GM06990 (cell line): Measurements from ENCODE around the gene C2CD2L.
A peak's percentile ranks its signal among the peaks of the same experiment; 100 is the strongest.

ENCODE experiments used
- DNase-seq: peaks from one replicate; pipeline ENCODE4 v3.0.0-alpha.2; 2011; ENCODE audit not compliant: insufficient read length; ENCODE audit errors: extremely low read depth
- H3K27me3 ChIP-seq: replicated peaks from 2 replicates; pipeline ENCODE4 v1.6.0; 2011; ENCODE audit warnings: low read length; ENCODE audit not compliant: control insufficient read depth, insufficient read depth
- H3K36me3 ChIP-seq: 2 replicates; pipeline ENCODE4 v1.5.1; 2011; ENCODE audit warnings: low read length; ENCODE audit not compliant: control insufficient read depth, insufficient read depth
- H3K4me3 ChIP-seq: replicated peaks from 2 replicates; pipeline ENCODE4 v1.5.1; 2011; ENCODE audit warnings: low read depth, mild to moderate bottlenecking, control low read depth, low read length
- CTCF ChIP-seq: IDR thresholded peaks from 2 replicates; pipeline ENCODE4 v1.5.1; 2011; ENCODE audit warnings: low read length, control low read depth, mild to moderate bottlenecking, inconsistent platforms; ENCODE audit not compliant: insufficient read depth, poor library complexity, severe bottlenecking

C2CD2L gene

GRCh38 chr11:119067371-119068222 is 39.5 kb upstream of the C2CD2L start, which contains the start of gene VPS11:
Gene VPS11, plus strand, starts transcription at chr11:119067818. Its CDS starts 6 bp downstream, at chr11:119067824.
- TF ChIP-seq CTCF: no peak
- DNase-seq: peak; percentile 97
- H3K4me3 ChIP-seq: peak within 1 kb of the TSS; percentile 99
- H3K36me3 ChIP-seq: peaks cover 5% of the 10 kb centered on the region
- no peaks in the 10 kb centered on the region for H3K27me3 ChIP-seq

- TF ChIP-seq CTCF: no peak
- Histone ChIP-seq H3K4me3 (no peak overlapping the region), H3K27me3 (no peaks in the 10 kb centered on the region), H3K36me3 (peaks cover 40% of the 10 kb centered on the region)
- DNase-seq: no peak
These were observed 29.3 kb upstream of the C2CD2L start for GRCh38 chr11:119077839-119078238.

DNA sequence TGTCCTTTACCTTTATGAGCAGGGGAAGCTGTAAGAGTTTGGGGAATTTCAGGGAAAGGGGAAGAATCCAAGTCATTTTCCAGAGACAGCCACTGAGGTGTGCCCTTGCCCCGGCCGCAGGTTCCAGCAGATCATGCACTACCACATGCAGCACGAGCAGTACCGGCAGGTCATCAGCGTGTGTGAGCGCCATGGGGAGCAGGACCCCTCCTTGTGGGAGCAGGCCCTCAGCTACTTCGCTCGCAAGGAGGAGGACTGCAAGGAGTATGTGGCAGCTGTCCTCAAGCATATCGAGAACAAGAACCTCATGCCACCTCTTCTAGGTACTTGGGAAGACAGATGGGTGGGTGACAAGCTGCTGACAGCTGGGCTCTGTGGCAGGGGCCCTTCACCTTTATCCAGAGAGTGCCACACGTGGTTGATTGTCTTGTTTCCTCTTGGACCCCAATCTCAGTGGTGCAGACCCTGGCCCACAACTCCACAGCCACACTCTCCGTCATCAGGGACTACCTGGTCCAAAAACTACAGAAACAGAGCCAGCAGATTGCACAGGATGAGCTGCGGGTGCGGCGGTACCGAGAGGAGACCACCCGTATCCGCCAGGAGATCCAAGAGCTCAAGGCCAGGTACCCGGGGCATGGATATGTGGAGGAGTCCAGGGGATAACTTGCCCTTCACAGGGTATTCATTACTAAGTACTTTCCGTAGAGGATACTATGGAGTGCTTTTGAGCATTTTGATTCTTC is 28.3 kb upstream of the C2CD2L start:
- Histone ChIP-seq H3K27me3 (no peaks in the 10 kb centered on the region), H3K4me3 (no peak overlapping the region), H3K36me3 (peaks cover 30% of the 10 kb centered on the region)
- TF ChIP-seq CTCF: no peak
- DNase-seq: no peak

DNA sequence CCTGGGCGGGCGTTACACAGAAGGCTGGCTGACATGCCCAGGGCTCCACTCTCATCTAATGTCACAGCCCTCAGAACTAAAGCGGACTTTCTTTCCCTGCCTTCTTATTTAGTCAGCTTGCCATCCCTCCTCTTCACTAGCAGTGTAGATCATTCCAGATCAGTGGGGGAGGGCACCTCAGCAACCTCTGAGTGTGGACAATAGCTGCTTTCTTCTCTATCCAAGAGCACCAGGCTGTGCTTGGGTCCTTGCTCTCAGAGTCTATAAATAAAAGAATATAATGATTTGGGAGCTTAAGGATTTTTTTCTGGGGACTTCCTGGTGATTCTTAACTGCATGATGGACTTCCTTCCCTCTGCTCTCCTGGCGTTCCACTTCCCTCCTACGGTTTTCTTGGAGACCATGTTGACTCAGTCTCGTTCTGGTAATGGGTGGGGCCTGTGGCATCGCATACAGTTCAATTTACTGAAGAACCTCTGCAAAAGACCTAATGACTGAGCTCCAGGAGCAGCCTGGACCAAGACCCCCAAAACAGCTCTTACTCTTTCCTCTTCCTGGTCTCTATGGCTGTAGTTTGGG is 25.4 kb upstream of the C2CD2L start:
- TF ChIP-seq CTCF: no peak
- no peaks in the 10 kb centered on the region for H3K27me3 ChIP-seq
- H3K36me3 ChIP-seq: peaks cover 30% of the 10 kb centered on the region
- no peak overlapping the region for H3K4me3 ChIP-seq
- no peak for DNase-seq

GRCh38 chr11:119084663-119085436 is 22.3 kb upstream of the C2CD2L start, which contains the start of gene HMBS:
Gene HMBS, plus strand, starts transcription at chr11:119084881. Its CDS starts 153 bp downstream, at chr11:119085034.
- no peak for TF ChIP-seq CTCF
- Histone ChIP-seq H3K27me3 (no peaks in the 10 kb centered on the region), H3K4me3 (peak within 1 kb of the TSS; percentile 91), H3K36me3 (peaks cover 18% of the 10 kb centered on the region)
- peak; percentile 96 for DNase-seq
